HepG2 (cell line): ENCODE measurements around the gene RPS5. TPM values are rescaled to one million over a fixed set of nuclear protein-coding genes. Genes with fewer than 3 reads are reported as not detected.

Experiments
- CBX5 ChIP-seq: sonication (generic); formaldehyde crosslinking; IDR thresholded peaks from 2 replicates; pipeline ENCODE4 v1.4.0; 2020; ENCODE audit warnings: missing genetic modification reagents, borderline replicate concordance
- FLYWCH1 ChIP-seq: sonication (generic); formaldehyde crosslinking; IDR thresholded peaks from 2 replicates; pipeline ENCODE4 v1.8.1; 2023; ENCODE audit warnings: mild to moderate bottlenecking, missing genetic modification reagents
- NKX3-1 ChIP-seq: sonication (generic); formaldehyde crosslinking; IDR thresholded peaks from 2 replicates; pipeline ENCODE4 v1.5.0; 2020; ENCODE audit warnings: missing genetic modification reagents
- PAXIP1 ChIP-seq: sonication (generic); formaldehyde crosslinking; conservative IDR thresholded peaks from 2 replicates; pipeline ENCODE4 v1.4.0; 2020; ENCODE audit warnings: mild to moderate bottlenecking, missing genetic modification reagents, moderate library complexity
- PHB2 ChIP-seq: fragments of 450-650 bp; IDR thresholded peaks from 2 replicates; pipeline ENCODE4 v1.6.1; 2018; ENCODE audit not compliant: partially characterized antibody
- PITX1 ChIP-seq: sonication (generic); formaldehyde crosslinking; IDR thresholded peaks from 2 replicates; pipeline ENCODE4 v1.5.1; 2020; ENCODE audit warnings: mild to moderate bottlenecking, missing genetic modification reagents
- PLRG1 ChIP-seq: fragments of 450-650 bp; conservative IDR thresholded peaks from 2 replicates; pipeline ENCODE4 v1.6.1; 2016
- POLR2G ChIP-seq: fragments of 200-400 bp; formaldehyde crosslinking; IDR thresholded peaks from 2 replicates; pipeline ENCODE4 v1.6.1; 2018; ENCODE audit warnings: mild to moderate bottlenecking, low read depth, low read length, moderate library complexity
- SALL2 ChIP-seq: sonication (generic); formaldehyde crosslinking; IDR thresholded peaks from 2 replicates; pipeline ENCODE4 v1.8.1; 2023; ENCODE audit warnings: mild to moderate bottlenecking, missing genetic modification reagents, inconsistent platforms
- SNAPC5 ChIP-seq: sonication (generic); formaldehyde crosslinking; IDR thresholded peaks from 2 replicates; pipeline ENCODE4 v1.8.1; 2023; ENCODE audit warnings: mild to moderate bottlenecking, missing genetic modification reagents, borderline replicate concordance
- STAT5B ChIP-seq: sonication (generic); formaldehyde crosslinking; IDR thresholded peaks from 2 replicates; pipeline ENCODE4 v1.4.0; 2020; ENCODE audit warnings: missing genetic modification reagents
- THYN1 ChIP-seq: sonication (generic); formaldehyde crosslinking; IDR thresholded peaks from 2 replicates; pipeline ENCODE4 v1.8.1; 2023; ENCODE audit warnings: low read depth, mild to moderate bottlenecking, moderate library complexity, missing genetic modification reagents, borderline replicate concordance
- ZBTB38 ChIP-seq: sonication (generic); formaldehyde crosslinking; IDR thresholded peaks from 2 replicates; pipeline ENCODE4 v1.5.1; 2020; ENCODE audit warnings: mild to moderate bottlenecking, missing genetic modification reagents
- ZFY ChIP-seq: sonication (generic); formaldehyde crosslinking; IDR thresholded peaks from 2 replicates; pipeline ENCODE4 v1.4.0; 2020; ENCODE audit warnings: missing genetic modification reagents
- ZNF331 ChIP-seq: sonication (generic); formaldehyde crosslinking; IDR thresholded peaks from 2 replicates; pipeline ENCODE4 v1.4.0; 2020; ENCODE audit warnings: missing genetic modification reagents
- ZNF337 ChIP-seq: sonication (generic); formaldehyde crosslinking; IDR thresholded peaks from 2 replicates; pipeline ENCODE4 v1.5.1; 2020; ENCODE audit warnings: missing genetic modification reagents, low read depth, mild to moderate bottlenecking, borderline replicate concordance
- ZNF530 ChIP-seq: sonication (generic); formaldehyde crosslinking; IDR thresholded peaks from 2 replicates; pipeline ENCODE4 v1.5.0; 2020; ENCODE audit warnings: low read depth, mild to moderate bottlenecking, missing genetic modification reagents
- ZNF557 ChIP-seq: sonication (generic); formaldehyde crosslinking; IDR thresholded peaks from 2 replicates; pipeline ENCODE4 v1.4.0; 2020; ENCODE audit warnings: missing genetic modification reagents
- ZNF589 ChIP-seq: sonication (generic); formaldehyde crosslinking; conservative IDR thresholded peaks from 2 replicates; pipeline ENCODE4 v1.8.0; 2022; ENCODE audit warnings: mild to moderate bottlenecking, moderate library complexity, missing genetic modification reagents
- ZNF607 ChIP-seq: sonication (generic); formaldehyde crosslinking; IDR thresholded peaks from 2 replicates; pipeline ENCODE4 v1.5.1; 2020; ENCODE audit warnings: missing genetic modification reagents, mild to moderate bottlenecking, borderline replicate concordance
- ZNF777 ChIP-seq: sonication (generic); formaldehyde crosslinking; IDR thresholded peaks from 2 replicates; pipeline ENCODE4 v1.4.0; 2020; ENCODE audit warnings: missing genetic modification reagents
- ZNF780A ChIP-seq: sonication (generic); formaldehyde crosslinking; IDR thresholded peaks from 2 replicates; pipeline ENCODE4 v1.8.0; 2022; ENCODE audit warnings: mild to moderate bottlenecking, missing genetic modification reagents, moderate library complexity
- polyA plus RNA-seq, 8 experiments: library from polyadenylated mRNA; depleted of rRNA in 3 of 8; stranded (reverse) in 7 of 8; unstranded in 1 of 8; fragments of >200 nt; fragmentation: Illumina TruSeq in 4 of 8; extraction: Trizol in 4 of 8; gene quantifications; 2 replicates each; pipeline versions ENCODE4 v1.2.1 to v1.2.3, GENCODE V29; 2011 to 2016; ENCODE audit warnings: low read depth in 4 of 8, missing spikeins in 1 of 8, mixed read lengths in 1 of 8; ENCODE audit not compliant: insufficient read depth in 1 of 8
- total RNA-seq, 5 experiments: library from RNA; depleted of rRNA; stranded (reverse); fragments of >200 nt; fragmentation: Illumina TruSeq; extraction: Trizol; gene quantifications; 2 replicates each; pipeline ENCODE4 v1.2.3, GENCODE V29; 2016; ENCODE audit warnings: low read depth in 1 of 5

RPS5 gene
- total and polyA plus RNA-seq, 2 of the 13 experiments (the other 11 are each of a cell fraction or from before 2014, with no cell fraction given): 1,544 to 4,408 TPM

- TF ChIP-seq ZNF557 (no peak), STAT5B (no peak), ZNF589 (no peak), ZNF780A (no peak), ZNF530 (CRISPR knock-in tag) (0 out of 2 replicates have a peak, but pooled peaks have one; percentile 68), ZNF777 (0 out of 2 replicates have a peak, but pooled peaks have one; percentile 7), ZFY (CRISPR knock-in tag) (peak; percentile 6; the same call in 1 of the 2 replicates), PITX1 (CRISPR knock-in tag) (no peak), ZNF607 (CRISPR knock-in tag) (0 out of 2 replicates have a peak, but pooled peaks have one; percentile 15), PHB2 (no peak), PLRG1 (no peak), SNAPC5 (CRISPR knock-in tag) (no peak), FLYWCH1 (no peak), NKX3-1 (CRISPR knock-in tag) (no peak), CBX5 (CRISPR knock-in tag) (no peak), THYN1 (CRISPR knock-in tag) (no peak), POLR2G (no peak), SALL2 (0 out of 2 replicates have a peak, but pooled peaks have one; percentile 6), PAXIP1 (no peak), ZNF337 (CRISPR knock-in tag) (no peak), ZBTB38 (CRISPR knock-in tag) (peak; percentile 47; the same call in 1 of the 2 replicates), ZNF331 (CRISPR knock-in tag) (no peak)
Observed at GRCh38 chr19:58400316-58400915, 13.3 kb downstream of the RPS5 start (continued).
